ENCODE data around the gene RABIF.
"Not testable (repeated sequence)": the region's sequence is repeated elsewhere in the genome, so short reads cannot be mapped to it uniquely, and the experiment has no call there.

RABIF gene

GRCh38 chr1:202923533-202923932 lies 34.6 kb upstream of the RABIF start:
- Histone ChIP-seq H3K9ac (ENCODE audit: low read length) (no peak overlapping the region), H3F3A (ENCODE audit: insufficient read depth) (no peaks in the 10 kb centered on the region), H3K9me3 (ENCODE audit: insufficient read depth, low read length) (no peaks in the 10 kb centered on the region), H3K4me2 (ENCODE audit: low read depth, low read length, poor library complexity, severe bottlenecking) (peak overlapping the region; percentile 22), H3K27me3 (ENCODE audit: low read length) (no peaks in the 10 kb centered on the region), H4K20me1 (ENCODE audit: low read depth, low read length) (no peaks in the 10 kb centered on the region), H3K4me3 (ENCODE audit: insufficient read depth, low read length, poor library complexity, severe bottlenecking) (no peak overlapping the region), H3K27ac (ENCODE audit: low read depth, low read length) (no peak overlapping the region), H2AFZ (ENCODE audit: low read depth, low read length, severe bottlenecking) (no peak overlapping the region), H3K36me3 (ENCODE audit: low read length) (peaks cover 14% of the 10 kb centered on the region; the same call in 1 of the 2 replicates), H3K79me2 (ENCODE audit: insufficient read depth, low read length) (peaks cover 38% of the 10 kb centered on the region), H3K9me2 (replicated peaks; ENCODE audit: insufficient read depth, low read length) (no peaks in the 10 kb centered on the region)
- no peak for TF ChIP-seq EZH2phosphoT487 (conservative IDR thresholded peaks at IDR 0.05; ENCODE audit: low read length)
- TF ChIP-seq, protein P1, sequence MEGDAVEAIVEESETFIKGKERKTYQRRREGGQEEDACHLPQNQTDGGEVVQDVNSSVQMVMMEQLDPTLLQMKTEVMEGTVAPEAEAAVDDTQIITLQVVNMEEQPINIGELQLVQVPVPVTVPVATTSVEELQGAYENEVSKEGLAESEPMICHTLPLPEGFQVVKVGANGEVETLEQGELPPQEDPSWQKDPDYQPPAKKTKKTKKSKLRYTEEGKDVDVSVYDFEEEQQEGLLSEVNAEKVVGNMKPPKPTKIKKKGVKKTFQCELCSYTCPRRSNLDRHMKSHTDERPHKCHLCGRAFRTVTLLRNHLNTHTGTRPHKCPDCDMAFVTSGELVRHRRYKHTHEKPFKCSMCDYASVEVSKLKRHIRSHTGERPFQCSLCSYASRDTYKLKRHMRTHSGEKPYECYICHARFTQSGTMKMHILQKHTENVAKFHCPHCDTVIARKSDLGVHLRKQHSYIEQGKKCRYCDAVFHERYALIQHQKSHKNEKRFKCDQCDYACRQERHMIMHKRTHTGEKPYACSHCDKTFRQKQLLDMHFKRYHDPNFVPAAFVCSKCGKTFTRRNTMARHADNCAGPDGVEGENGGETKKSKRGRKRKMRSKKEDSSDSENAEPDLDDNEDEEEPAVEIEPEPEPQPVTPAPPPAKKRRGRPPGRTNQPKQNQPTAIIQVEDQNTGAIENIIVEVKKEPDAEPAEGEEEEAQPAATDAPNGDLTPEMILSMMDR (IDR thresholded peaks at IDR 0.05; ENCODE audit: insufficient read depth, low read length, poor library complexity, severe bottlenecking): no peak

DNA sequence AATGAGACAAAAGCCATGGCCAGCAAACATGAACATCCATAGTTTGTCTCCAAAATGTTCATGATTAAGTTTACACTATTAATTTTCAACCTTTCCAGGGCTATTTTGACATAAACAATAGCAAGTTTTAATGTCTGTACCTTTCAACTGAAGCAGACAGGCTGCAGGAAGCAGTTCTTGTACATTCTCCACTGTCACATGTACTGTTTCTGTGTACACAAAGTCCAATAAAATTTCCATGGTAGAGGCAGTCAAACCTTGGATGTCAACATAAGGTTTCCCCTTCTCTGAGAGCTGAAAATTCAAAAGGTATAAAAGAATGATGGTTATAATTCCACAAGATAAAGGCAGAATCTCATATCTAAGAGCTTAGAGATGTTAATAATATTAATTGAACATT lies 30.7 kb upstream of the RABIF start:
- Histone ChIP-seq H4K20me1 (ENCODE audit: low read depth, low read length) (no peaks in the 10 kb centered on the region), H3K9me2 (replicated peaks; ENCODE audit: insufficient read depth, low read length) (no peaks in the 10 kb centered on the region), H3F3A (ENCODE audit: insufficient read depth) (no peaks in the 10 kb centered on the region), H3K79me2 (ENCODE audit: insufficient read depth, low read length) (peaks cover 20% of the 10 kb centered on the region), H3K4me3 (ENCODE audit: insufficient read depth, low read length, poor library complexity, severe bottlenecking) (no peak overlapping the region), H3K9ac (ENCODE audit: low read length) (no peak overlapping the region), H2AFZ (ENCODE audit: low read depth, low read length, severe bottlenecking) (no peak overlapping the region), H3K4me2 (ENCODE audit: low read depth, low read length, poor library complexity, severe bottlenecking) (no peak overlapping the region), H3K27me3 (ENCODE audit: low read length) (no peaks in the 10 kb centered on the region), H3K27ac (ENCODE audit: low read depth, low read length) (no peak overlapping the region), H3K9me3 (ENCODE audit: insufficient read depth, low read length) (no peaks in the 10 kb centered on the region), H3K36me3 (ENCODE audit: low read length) (peaks cover 29% of the 10 kb centered on the region; the same call in 1 of the 2 replicates)
- TF ChIP-seq, protein P1 (IDR thresholded peaks at IDR 0.05; ENCODE audit: insufficient read depth, low read length, poor library complexity, severe bottlenecking): no peak
- TF ChIP-seq EZH2phosphoT487 (conservative IDR thresholded peaks at IDR 0.05; ENCODE audit: low read length): no peak

- Histone ChIP-seq H3K9me2 (replicated peaks; ENCODE audit: insufficient read depth, low read length) (no peaks in the 10 kb centered on the region), H3K9me3 (ENCODE audit: insufficient read depth, low read length) (no peaks in the 10 kb centered on the region), H3K27me3 (ENCODE audit: low read length) (no peaks in the 10 kb centered on the region), H3K4me2 (ENCODE audit: low read depth, low read length, poor library complexity, severe bottlenecking) (no peak overlapping the region), H3K79me2 (ENCODE audit: insufficient read depth, low read length) (no peaks in the 10 kb centered on the region), H3K9ac (ENCODE audit: low read length) (no peak overlapping the region), H2AFZ (ENCODE audit: low read depth, low read length, severe bottlenecking) (no peak overlapping the region), H4K20me1 (ENCODE audit: low read depth, low read length) (no peaks in the 10 kb centered on the region), H3F3A (ENCODE audit: insufficient read depth) (no peaks in the 10 kb centered on the region), H3K36me3 (ENCODE audit: low read length) (peaks cover 31% of the 10 kb centered on the region; the same call in 1 of the 2 replicates), H3K27ac (ENCODE audit: low read depth, low read length) (no peak overlapping the region), H3K4me3 (ENCODE audit: insufficient read depth, low read length, poor library complexity, severe bottlenecking) (no peak overlapping the region)
- TF ChIP-seq, protein P1 (IDR thresholded peaks at IDR 0.05; ENCODE audit: insufficient read depth, low read length, poor library complexity, severe bottlenecking): no peak
- no peak for TF ChIP-seq EZH2phosphoT487 (conservative IDR thresholded peaks at IDR 0.05; ENCODE audit: low read length)
Measured at GRCh38 chr1:202915146-202915545, 26.2 kb upstream of the RABIF start.

DNA sequence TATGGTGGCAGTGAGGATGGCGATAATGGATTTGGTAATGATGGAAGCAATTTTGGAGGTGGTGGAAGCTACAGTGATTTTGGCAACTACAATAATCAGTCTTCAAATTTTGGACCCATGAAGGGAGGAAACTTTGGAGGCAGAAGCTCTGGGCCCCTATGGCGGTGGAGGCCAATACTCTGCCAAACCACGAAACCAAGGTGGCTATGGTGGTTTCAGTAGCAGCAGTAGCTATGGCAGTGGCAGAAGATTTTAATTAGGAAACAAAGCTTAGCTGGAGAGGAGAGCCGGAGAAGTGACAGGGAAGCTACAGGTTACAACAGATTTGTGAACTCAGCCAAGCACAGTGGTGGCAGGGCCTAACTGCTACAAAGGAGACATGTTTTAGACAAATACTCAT lies 23.5 kb upstream of the RABIF start:
- not testable (repeated sequence) for H3K9me2 ChIP-seq (replicated peaks; ENCODE audit: insufficient read depth, low read length); H3K4me3 ChIP-seq (ENCODE audit: insufficient read depth, low read length, poor library complexity, severe bottlenecking); H3K27me3 ChIP-seq (ENCODE audit: low read length); H3F3A ChIP-seq (ENCODE audit: insufficient read depth); H2AFZ ChIP-seq (ENCODE audit: low read depth, low read length, severe bottlenecking); H3K9ac ChIP-seq (ENCODE audit: low read length); H3K4me2 ChIP-seq (ENCODE audit: low read depth, low read length, poor library complexity, severe bottlenecking); H3K27ac ChIP-seq (ENCODE audit: low read depth, low read length); H4K20me1 ChIP-seq (ENCODE audit: low read depth, low read length); H3K79me2 ChIP-seq (ENCODE audit: insufficient read depth, low read length); H3K9me3 ChIP-seq (ENCODE audit: insufficient read depth, low read length)
- H3K36me3 ChIP-seq (ENCODE audit: low read length): peaks cover 33% of the 10 kb centered on the region; the same call in 1 of the 2 replicates

All from SU-DHL-6 (cell line).